RKO (cell line): ENCODE results near the gene BAX.
"Not testable (repeated sequence)": the region's sequence is repeated elsewhere in the genome, so short reads cannot be mapped to it uniquely, and the experiment has no call there.

Experiments
- DNase-seq: peaks from one replicate; pipeline ENCODE4 v3.0.0-alpha.2; 2016; ENCODE audit warnings: low spot score

Gene BAX

DNA sequence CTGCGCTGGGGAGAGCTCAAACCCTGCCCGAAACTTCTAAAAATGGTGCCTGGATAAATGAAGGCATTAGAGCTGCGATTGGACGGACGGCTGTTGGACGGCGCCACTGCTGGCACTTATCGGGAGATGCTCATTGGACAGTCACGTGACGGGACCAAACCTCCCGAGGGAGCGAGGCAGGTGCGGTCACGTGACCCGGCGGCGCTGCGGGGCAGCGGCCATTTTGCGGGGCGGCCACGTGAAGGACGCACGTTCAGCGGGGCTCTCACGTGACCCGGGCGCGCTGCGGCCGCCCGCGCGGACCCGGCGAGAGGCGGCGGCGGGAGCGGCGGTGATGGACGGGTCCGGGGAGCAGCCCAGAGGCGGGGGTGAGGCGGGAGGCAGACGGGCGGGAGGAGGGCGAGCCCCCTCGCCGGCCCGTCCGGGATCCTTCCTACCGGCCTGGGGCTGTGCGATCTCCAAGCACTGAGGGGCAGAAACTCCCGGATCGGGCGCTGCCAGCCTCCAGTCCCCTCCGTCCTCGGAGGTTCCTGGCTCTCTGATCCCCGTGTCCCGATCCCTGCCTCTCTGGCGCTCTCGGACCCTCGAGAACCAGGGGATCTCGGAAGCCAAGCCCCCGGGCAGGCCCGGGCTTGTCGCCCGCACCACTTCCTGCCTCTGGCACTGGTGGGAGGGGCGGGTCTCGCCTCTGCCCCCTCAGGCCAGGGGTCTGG, at the start of gene BAX:
Gene BAX (plus strand): TSS at position 281 of the 713 bp plus-strand sequence. CDS start 54 bp downstream, at position 335.
- peak; percentile 96 for DNase-seq

DNA sequence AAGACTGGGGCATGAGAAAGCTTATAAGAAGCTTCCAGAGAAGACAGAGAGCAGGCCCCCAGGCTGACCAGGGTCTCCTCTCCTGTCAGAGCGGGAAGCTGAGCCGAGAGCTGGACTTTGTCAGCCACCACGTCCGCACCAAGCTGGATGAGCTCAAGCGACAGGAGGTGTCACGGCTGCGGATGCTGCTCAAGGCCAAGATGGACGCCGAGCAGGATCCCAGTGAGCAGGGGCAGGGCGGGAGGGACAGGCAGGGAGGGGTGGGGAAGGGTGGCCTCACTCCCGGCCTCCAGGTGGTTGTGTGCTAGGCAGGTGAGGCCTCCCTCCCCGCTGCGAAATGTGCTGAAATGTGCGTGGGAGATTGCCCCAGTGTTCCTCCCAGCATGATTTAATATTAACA, 49.0 kb upstream of the BAX start:
- DNase-seq: no peak

GRCh38 chr19:48906324-48906723, 48.4 kb upstream of the BAX start:
- DNase-seq: no peak

DNA sequence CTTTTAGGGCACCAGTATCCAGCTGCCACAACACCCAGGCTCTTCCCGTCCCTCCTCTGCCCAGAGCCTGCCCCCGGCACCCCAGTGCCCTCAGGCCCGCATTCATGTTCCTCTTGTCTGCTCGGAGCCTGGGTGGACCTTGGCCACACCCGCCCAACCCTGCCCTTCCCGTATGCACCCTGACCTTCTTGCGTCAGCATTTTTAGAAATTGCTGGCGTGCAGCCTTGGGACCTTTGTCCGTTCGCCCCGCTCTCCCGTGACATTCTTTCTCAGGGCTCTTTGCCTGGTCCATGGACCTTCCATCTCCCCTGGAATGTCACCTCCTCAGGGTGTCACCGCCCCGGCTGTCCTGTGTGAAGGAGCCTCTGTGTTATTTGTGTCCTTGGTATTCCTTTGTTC, 47.0 kb upstream of the BAX start:
- no peak for DNase-seq

DNA sequence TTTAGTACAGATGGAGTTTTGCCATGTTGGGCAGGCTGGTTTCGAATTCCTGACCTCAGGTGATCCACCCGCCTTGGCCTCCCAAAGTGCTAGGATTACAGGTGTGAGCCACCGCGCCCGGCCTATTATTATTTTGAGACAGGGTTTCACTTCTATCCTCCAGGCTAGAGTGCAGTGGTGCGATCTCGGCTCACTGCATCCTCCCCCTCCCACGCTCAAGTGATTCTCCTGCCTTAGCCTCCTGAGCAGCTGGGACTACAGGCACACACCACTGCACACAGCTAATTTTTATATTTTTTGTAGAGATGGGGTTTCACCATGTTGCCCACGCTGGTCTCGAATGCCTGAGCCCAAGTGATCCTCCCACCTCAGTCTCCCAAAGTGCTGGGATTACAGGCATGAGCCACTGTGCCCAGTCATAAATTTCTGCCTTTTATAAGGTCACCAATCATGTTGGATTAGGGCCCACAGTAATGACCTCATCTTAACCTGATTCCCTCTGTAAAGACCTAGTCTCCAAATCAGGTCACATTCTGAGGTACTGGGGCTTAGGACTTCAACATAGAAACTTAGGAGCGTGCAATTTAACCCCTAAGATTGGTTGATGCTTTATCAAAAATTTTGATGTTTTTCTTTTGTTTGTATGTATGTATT, 45.1 kb upstream of the BAX start:
- not testable (repeated sequence) for DNase-seq

DNA sequence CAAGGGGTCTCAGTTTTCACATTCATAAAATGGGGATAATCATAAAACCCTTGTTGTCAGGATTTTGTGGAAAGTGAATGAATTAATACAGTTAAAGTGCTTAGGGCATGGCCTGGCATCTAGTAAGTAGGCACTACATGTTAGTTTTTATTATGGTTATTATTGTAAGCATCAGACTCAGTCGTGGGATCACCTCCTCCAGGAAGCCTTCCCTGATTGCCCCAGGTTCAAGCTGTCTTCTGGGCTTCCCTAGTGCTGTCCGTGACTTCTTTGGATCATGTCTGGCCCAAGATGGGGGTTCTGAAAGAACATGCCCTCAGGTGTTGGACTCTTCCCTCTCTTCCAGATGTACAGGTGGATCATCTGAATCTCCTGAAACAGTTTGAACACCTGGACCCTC, 43.9 kb upstream of the BAX start:
- DNase-seq: no peak

DNA sequence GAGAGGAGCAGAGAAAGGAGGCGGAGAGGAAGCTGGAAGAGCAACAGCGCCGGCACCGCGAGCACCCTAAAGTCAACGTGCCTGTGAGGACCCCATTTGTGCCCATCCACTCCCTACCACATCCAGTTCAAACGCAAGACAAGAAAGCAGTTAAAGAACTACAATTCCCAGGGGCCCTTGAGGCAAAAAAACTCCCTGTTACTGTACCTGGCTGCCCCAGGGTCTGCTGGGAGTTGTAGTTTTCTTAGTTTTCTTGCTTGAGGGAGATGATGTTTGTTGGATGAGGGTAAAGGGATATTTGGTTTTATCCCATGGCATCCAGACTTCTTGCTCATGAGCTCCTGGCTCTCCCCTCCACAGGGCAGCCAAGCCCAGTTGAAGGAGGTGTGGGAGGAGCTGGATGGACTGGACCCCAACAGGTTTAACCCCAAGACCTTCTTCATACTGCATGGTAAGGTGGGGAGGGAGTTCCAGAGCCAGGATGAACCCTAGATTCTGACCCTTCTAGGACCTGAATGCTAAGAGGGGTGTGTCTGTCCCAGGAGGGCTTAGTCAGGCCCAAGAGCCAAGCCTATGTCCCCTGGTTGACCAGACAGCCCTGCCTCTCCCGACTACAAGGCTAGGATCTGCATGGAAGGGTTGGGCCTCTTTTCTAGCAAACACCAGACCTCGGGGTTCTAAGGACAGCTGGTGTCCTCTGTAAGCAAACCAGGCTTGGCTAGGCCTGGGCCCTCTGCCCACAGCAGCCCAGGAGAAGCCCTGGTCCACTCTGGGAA, 41.4 kb upstream of the BAX start:
- peak; percentile 53 for DNase-seq

DNA sequence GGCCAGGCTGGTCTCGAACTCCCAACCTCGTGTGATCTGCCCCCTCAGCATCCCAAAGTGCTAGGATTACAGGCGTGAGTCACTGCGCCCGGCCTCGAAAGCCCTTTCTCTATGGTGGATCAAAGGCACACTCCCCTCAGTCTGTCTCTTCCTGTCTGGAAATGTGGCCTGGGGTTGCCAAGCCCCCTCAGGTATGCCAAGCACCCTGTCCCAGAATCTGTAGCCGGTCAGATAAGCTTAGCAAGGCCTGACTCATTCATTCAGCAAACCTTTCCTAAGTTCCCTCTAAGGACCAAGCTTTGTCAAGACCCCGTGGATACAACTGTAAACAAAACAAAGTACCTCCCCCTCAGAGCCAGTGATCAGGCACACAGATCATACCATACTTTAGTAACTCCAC, 40.5 kb upstream of the BAX start:
- DNase-seq: no peak

DNA sequence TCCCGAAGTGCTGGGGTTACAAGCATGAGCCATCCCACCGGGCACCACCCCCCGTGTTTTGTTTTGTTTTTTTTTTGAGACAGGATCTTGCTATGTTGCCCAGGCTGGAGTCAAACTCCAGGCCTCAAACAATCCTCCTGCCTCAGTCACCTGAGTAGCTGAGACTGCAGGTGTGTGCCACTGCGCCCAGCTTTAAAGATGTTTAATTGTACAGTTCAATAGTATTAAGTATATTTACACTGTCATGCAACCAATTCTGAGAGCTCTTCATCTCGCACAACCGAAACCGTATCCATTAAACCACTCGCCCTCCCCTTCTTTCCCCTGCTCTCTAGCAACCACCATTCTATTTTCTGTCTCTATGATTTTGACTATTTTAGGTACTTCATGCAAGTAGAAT, 38.9 kb upstream of the BAX start:
- no peak for DNase-seq

DNA sequence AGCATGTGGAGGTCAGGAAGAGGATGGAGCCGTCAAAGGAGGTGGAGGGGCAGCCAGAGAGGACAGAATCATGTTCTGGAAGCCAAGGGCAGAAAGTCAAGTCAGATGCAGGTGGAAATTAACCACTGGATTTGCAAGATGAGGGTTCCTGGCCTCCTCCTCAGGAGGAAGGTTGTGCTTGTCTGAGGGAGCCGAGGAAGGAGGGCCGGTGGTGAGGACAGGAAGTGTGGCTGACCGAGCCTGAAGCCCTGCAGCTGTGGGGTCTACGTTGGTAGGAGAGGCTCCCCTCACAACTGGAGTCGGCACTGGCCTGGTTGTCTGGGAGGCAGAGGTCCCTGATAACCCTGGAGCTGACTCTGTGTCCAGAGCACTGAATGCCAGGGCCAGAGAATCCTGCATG, 36.6 kb upstream of the BAX start:
- DNase-seq: no peak

GRCh38 chr19:48918801-48919247, 35.9 kb upstream of the BAX start:
- DNase-seq: peak; percentile 48

DNA sequence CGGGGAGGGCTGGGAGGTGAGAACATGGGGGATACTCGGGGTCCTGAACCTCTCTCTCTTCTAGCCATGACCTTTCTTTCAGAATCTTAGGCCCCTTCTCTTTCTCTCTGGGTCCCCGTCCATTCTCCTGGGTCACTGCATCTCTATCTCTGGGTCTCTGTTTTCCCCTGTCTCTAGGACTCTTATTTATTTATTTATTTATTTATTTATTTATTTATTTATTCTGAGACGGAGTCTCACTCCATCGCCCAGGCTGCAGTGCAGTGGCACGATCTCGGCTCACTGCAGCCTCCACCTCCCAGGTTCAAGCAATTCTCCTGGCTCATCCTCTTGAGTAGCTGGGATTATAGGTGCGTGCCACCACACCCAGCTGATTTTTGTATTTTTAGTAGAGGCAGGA, 35.4 kb upstream of the BAX start:
- DNase-seq: not testable (repeated sequence)

- DNase-seq: no peak
Observed at GRCh38 chr19:48920949-48921348, 33.7 kb upstream of the BAX start.

- DNase-seq: no peak
Observed at GRCh38 chr19:48921721-48922500, 32.8 kb upstream of the BAX start.

DNA sequence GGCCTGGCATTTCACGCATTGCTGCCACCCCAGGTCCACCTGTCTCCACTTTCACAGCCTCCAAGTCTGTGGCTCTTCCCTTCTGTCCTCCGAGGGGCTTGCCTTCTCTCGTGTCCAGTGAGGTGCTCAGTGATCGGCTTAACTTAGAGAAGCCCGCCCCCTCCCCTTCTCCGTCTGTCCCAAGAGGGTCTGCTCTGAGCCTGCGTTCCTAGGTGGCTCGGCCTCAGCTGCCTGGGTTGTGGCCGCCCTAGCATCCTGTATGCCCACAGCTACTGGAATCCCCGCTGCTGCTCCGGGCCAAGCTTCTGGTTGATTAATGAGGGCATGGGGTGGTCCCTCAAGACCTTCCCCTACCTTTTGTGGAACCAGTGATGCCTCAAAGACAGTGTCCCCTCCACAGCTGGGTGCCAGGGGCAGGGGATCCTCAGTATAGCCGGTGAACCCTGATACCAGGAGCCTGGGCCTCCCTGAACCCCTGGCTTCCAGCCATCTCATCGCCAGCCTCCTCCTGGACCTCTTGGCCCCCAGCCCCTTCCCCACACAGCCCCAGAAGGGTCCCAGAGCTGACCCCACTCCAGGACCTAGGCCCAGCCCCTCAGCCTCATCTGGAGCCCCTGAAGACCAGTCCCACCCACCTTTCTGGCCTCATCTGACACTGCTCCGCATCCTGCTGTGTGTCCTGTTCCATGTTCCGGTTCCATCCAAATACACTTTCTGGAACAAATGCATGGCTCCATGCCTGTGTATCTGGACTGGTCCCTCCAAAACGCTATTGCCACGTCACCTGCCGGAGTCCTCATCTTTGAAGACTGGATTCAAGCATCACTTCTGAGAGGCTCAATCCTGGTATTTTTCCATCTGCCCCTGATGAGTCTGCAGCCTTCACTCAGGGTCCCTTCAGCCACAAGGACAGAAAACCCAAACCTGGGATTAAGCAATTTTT, 31.9 kb upstream of the BAX start:
- no peak for DNase-seq

GRCh38 chr19:48925240-48925843, 29.3 kb upstream of the BAX start:
- peak; percentile 56 for DNase-seq

GRCh38 chr19:48925890-48926289, 28.8 kb upstream of the BAX start:
- not testable (repeated sequence) for DNase-seq

DNA sequence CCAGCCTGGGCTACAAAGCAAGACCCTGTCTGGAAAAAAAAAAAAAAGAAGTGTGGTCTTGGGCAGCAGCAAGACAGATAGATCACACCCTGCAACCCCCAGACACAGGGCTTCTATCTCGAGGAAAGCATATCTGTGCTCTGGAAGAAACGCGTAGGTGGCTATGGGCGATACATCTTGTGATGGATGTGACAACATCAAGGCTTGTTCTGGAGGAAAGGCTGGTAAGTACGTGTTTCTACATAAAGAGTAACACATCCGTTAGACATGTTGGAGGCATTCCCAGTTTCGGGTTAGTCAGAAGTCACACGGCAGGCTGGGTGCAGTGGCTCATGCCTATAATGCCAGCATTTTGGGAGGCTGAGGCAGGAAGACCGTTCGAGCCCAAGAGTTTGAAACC, 27.8 kb upstream of the BAX start:
- DNase-seq: peak; percentile 96

DNA sequence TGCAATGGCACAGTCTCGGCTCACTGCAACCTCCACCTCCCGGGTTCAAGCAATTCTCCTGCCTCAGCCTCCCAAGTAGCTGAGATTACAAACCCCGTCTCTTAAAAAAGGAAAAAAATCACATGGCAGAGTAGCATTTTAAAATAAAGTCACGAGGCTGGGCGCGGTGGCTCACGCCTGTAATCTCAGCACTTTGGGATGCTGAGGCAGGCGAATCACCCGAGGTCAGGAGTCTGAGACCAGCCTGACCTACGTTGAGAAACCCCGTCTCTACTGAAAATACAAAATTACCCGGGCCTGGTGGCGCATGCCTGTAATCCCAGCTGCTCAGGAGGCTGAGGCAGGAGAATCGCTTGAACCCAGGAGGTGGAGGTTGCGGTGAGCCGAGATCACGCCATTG, 27.0 kb upstream of the BAX start:
- not testable (repeated sequence) for DNase-seq

GRCh38 chr19:48928164-48929025, 26.3 kb upstream of the BAX start:
- no peak for DNase-seq
